EL (cell line): ENCODE data around the gene DDX24.

Source experiments
- DNase-seq: peaks from one replicate; pipeline ENCODE4 v3.0.0-alpha.2; 2016

Gene DDX24

GRCh38 chr14:94114589-94115057, 33.6 kb upstream of the DDX24 start:
- DNase-seq = peak; percentile 28

GRCh38 chr14:94113908-94114588, 33.0 kb upstream of the DDX24 start:
- peak; percentile 41 for DNase-seq

- DNase-seq = peak; percentile 53
Observed at GRCh38 chr14:94113490-94113889, 32.5 kb upstream of the DDX24 start.

GRCh38 chr14:94113073-94113472, 32.1 kb upstream of the DDX24 start:
- no peak for DNase-seq

- DNase-seq = no peak
Observed at GRCh38 chr14:94112513-94113063, 31.6 kb upstream of the DDX24 start.

- no peak for DNase-seq
Observed at GRCh38 chr14:94111276-94112095, 30.5 kb upstream of the DDX24 start.

GRCh38 chr14:94110552-94111181, 29.7 kb upstream of the DDX24 start, which contains the start of gene IFI27:
IFI27 (plus strand) TSS chr14:94110736.
- peak; percentile 95 for DNase-seq

GRCh38 chr14:94109915-94110250, 28.9 kb upstream of the DDX24 start:
- no peak for DNase-seq

- no peak for DNase-seq
Observed at GRCh38 chr14:94104731-94105130, 23.7 kb upstream of the DDX24 start.

GRCh38 chr14:94103554-94104150, 22.6 kb upstream of the DDX24 start:
- no peak for DNase-seq

GRCh38 chr14:94102768-94103482, 21.9 kb upstream of the DDX24 start:
- DNase-seq = no peak

- DNase-seq = no peak
Observed at GRCh38 chr14:94101748-94102147, 20.7 kb upstream of the DDX24 start.

GRCh38 chr14:94100847-94101246, 19.8 kb upstream of the DDX24 start:
- DNase-seq = peak; percentile 92

GRCh38 chr14:94099006-94099405, 18.0 kb upstream of the DDX24 start:
- DNase-seq = no peak

GRCh38 chr14:94098326-94098992, 17.5 kb upstream of the DDX24 start:
- DNase-seq = no peak

GRCh38 chr14:94097091-94097490, 16.1 kb upstream of the DDX24 start:
- no peak for DNase-seq

GRCh38 chr14:94093418-94093817, 12.4 kb upstream of the DDX24 start:
- DNase-seq = no peak

- peak; percentile 72 for DNase-seq
Observed at GRCh38 chr14:94089479-94089878, 8.5 kb upstream of the DDX24 start.

GRCh38 chr14:94088516-94088915, 7.5 kb upstream of the DDX24 start:
- peak; percentile 67 for DNase-seq

- DNase-seq = no peak
Observed at GRCh38 chr14:94087891-94088290, 6.9 kb upstream of the DDX24 start.

GRCh38 chr14:94081386-94081820, 401 bp upstream of the DDX24 start:
- no peak for DNase-seq
